Osteocyte (in vitro differentiated cells): Measurements from ENCODE around the gene C1QTNF1. TPM values are rescaled to one million over a fixed set of nuclear protein-coding genes. Genes with fewer than 3 reads are reported as not detected.
A peak's percentile ranks its signal among the peaks of the same experiment; 100 is the strongest.
"Not testable (repeated sequence)": the region's sequence is repeated elsewhere in the genome, so short reads cannot be mapped to it uniquely, and the experiment has no call there.

Experiments used
- DNase-seq: peaks from one replicate; pipeline ENCODE4 v3.0.0; 2021; ENCODE audit warnings: mixed read lengths; ENCODE audit not compliant: unreplicated experiment; ENCODE audit errors: extremely low spot score
- H3K27ac Mint-ChIP-seq: one replicate; pipeline ENCODE4 v1.8.0; 2021; ENCODE audit warnings: mild to moderate bottlenecking, mixed read lengths; ENCODE audit not compliant: unreplicated experiment
- H3K27me3 Mint-ChIP-seq: one replicate; pipeline ENCODE4 v1.8.0; 2021; ENCODE audit warnings: mixed read lengths; ENCODE audit not compliant: unreplicated experiment
- H3K36me3 Mint-ChIP-seq: one replicate; pipeline ENCODE4 v1.8.0; 2021; ENCODE audit warnings: mixed read lengths; ENCODE audit not compliant: unreplicated experiment
- H3K4me1 Mint-ChIP-seq: one replicate; pipeline ENCODE4 v1.8.0; 2021; ENCODE audit warnings: mixed read lengths; ENCODE audit not compliant: unreplicated experiment
- H3K4me3 Mint-ChIP-seq: one replicate; pipeline ENCODE4 v1.8.0; 2021; ENCODE audit warnings: mild to moderate bottlenecking, moderate library complexity, mixed read lengths; ENCODE audit not compliant: unreplicated experiment
- H3K9me3 Mint-ChIP-seq: one replicate; pipeline ENCODE4 v1.8.0; 2021; ENCODE audit warnings: mixed read lengths; ENCODE audit not compliant: unreplicated experiment
- CTCF ChIP-seq: fragments of 200-600 bp; sonication (generic); IDR thresholded peaks from 2 replicates; pipeline ENCODE4 v1.5.0; 2021; ENCODE audit warnings: antibody characterized with exemption, mild to moderate bottlenecking, moderate library complexity
- total RNA-seq: library from RNA; stranded (reverse); gene quantifications from 2 replicates; pipeline ENCODE4 v1.2.1, GENCODE V29; 2021

C1QTNF1 gene
- total RNA-seq, 1 donor from 2014 or later, result 203 TPM

GRCh38 chr17:79073706-79074088, 49.7 kb downstream of the C1QTNF1 start:
- Mint-ChIP-seq H3K36me3 (peaks cover 3% of the 10 kb centered on the region), H3K4me1 (peaks cover 12% of the 10 kb centered on the region), H3K27me3 (peaks cover 14% of the 10 kb centered on the region), H3K9me3 (no peaks in the 10 kb centered on the region), H3K27ac (no peak overlapping the region), H3K4me3 (no peak overlapping the region)
- no peak for TF ChIP-seq CTCF
- no peak for DNase-seq

GRCh38 chr17:79074121-79074648, 50.2 kb downstream of the C1QTNF1 start:
- H3K4me3 Mint-ChIP-seq, result peak overlapping the region; percentile 69
- H3K9me3 Mint-ChIP-seq, DNase-seq, H3K36me3 Mint-ChIP-seq, H3K27ac Mint-ChIP-seq: not testable (repeated sequence)
- peaks cover 11% of the 10 kb centered on the region for H3K27me3 Mint-ChIP-seq
- peaks cover 12% of the 10 kb centered on the region for H3K4me1 Mint-ChIP-seq

GRCh38 chr17:79074649-79075445, 50.9 kb downstream of the C1QTNF1 start, which contains the start of gene ENGASE:
Gene ENGASE (plus strand): TSS chr17:79074824. CDS start chr17:79074945, 121 bp downstream.
- peaks cover 12% of the 10 kb centered on the region for H3K4me1 Mint-ChIP-seq
- H3K36me3 Mint-ChIP-seq, result peaks cover 8% of the 10 kb centered on the region
- H3K27ac Mint-ChIP-seq, result peak within 1 kb of the TSS; percentile 50
- TF ChIP-seq CTCF, result no peak
- peak within 1 kb of the TSS; percentile 83 for H3K4me3 Mint-ChIP-seq
- peaks cover 7% of the 10 kb centered on the region for H3K27me3 Mint-ChIP-seq
- H3K9me3 Mint-ChIP-seq, result no peaks in the 10 kb centered on the region
- DNase-seq, result peak; percentile 98

- no peaks in the 10 kb centered on the region for H3K9me3 Mint-ChIP-seq
- peaks cover 12% of the 10 kb centered on the region for H3K4me1 Mint-ChIP-seq
- peaks cover 11% of the 10 kb centered on the region for H3K36me3 Mint-ChIP-seq
- H3K4me3 Mint-ChIP-seq, result peak overlapping the region; percentile 83
- H3K27ac Mint-ChIP-seq, result peak overlapping the region; percentile 50
- TF ChIP-seq CTCF, result no peak
- H3K27me3 Mint-ChIP-seq, result peaks cover 2% of the 10 kb centered on the region
- no peak for DNase-seq
Measured at GRCh38 chr17:79075446-79075750, 51.4 kb downstream of the C1QTNF1 start.

GRCh38 chr17:79075861-79076406, 52.0 kb downstream of the C1QTNF1 start:
- H3K36me3 Mint-ChIP-seq, result peaks cover 16% of the 10 kb centered on the region
- no peaks in the 10 kb centered on the region for H3K9me3 Mint-ChIP-seq
- TF ChIP-seq CTCF, result no peak
- H3K27ac Mint-ChIP-seq, result peak overlapping the region; percentile 50
- H3K4me1 Mint-ChIP-seq, result peaks cover 12% of the 10 kb centered on the region
- DNase-seq, result no peak
- peak overlapping the region; percentile 83 for H3K4me3 Mint-ChIP-seq
- H3K27me3 Mint-ChIP-seq, result no peaks in the 10 kb centered on the region
